NCI-H2196 treated with DMSO at 0.1 percent for 48 hours (cell line): ENCODE data around the gene GABRA5.

Experiments
- DNase-seq: peaks from one replicate; lab custom pipeline; 2025; ENCODE audit not compliant: unreplicated experiment; lab: John Stamatoyannopoulos, UW

GABRA5 gene

GRCh38 chr15:26921433-26921832 is 54.6 kb downstream of the GABRA5 start:
- no peak for DNase-seq

- no peak for DNase-seq
Measured at GRCh38 chr15:26926081-26926480, 59.2 kb downstream of the GABRA5 start.

- DNase-seq: no peak
Measured at GRCh38 chr15:26928051-26928450, 61.2 kb downstream of the GABRA5 start.

- no peak for DNase-seq
Measured at GRCh38 chr15:26929588-26929987, 62.7 kb downstream of the GABRA5 start.

GRCh38 chr15:26934848-26935247 is 68.0 kb downstream of the GABRA5 start:
- DNase-seq: no peak

GRCh38 chr15:26935322-26935721 is 68.5 kb downstream of the GABRA5 start:
- DNase-seq: no peak

GRCh38 chr15:26936502-26936901 is 69.6 kb downstream of the GABRA5 start:
- DNase-seq: no peak

GRCh38 chr15:26937134-26937533 is 70.3 kb downstream of the GABRA5 start:
- no peak for DNase-seq

- no peak for DNase-seq
Measured at GRCh38 chr15:26939398-26939797, 72.5 kb downstream of the GABRA5 start.

- DNase-seq: no peak
Measured at GRCh38 chr15:26941489-26941888, 74.6 kb downstream of the GABRA5 start.

- no peak for DNase-seq
Measured at GRCh38 chr15:26943866-26944265, 77.0 kb downstream of the GABRA5 start.

GRCh38 chr15:26945046-26945445 is 78.2 kb downstream of the GABRA5 start:
- no peak for DNase-seq

GRCh38 chr15:26950001-26950400 is 83.1 kb downstream of the GABRA5 start:
- no peak for DNase-seq

GRCh38 chr15:26954403-26954802 is 87.5 kb downstream of the GABRA5 start:
- no peak for DNase-seq

- DNase-seq: no peak
Measured at GRCh38 chr15:26967719-26968269, 100.9 kb downstream of the GABRA5 start.

- no peak for DNase-seq
Measured at GRCh38 chr15:26968806-26969205, 101.9 kb downstream of the GABRA5 start.

GRCh38 chr15:26970712-26971210 is 103.9 kb downstream of the GABRA5 start, which contains the start of gene GABRG3:
TSS of gene GABRG3 (plus strand) at chr15:26971181.
- peak; percentile 2 for DNase-seq

- DNase-seq: no peak
Measured at GRCh38 chr15:26971271-26972018, 104.6 kb downstream of the GABRA5 start.

GRCh38 chr15:26972636-26973035 is 105.8 kb downstream of the GABRA5 start:
- peak; percentile 3 for DNase-seq

- no peak for DNase-seq
Measured at GRCh38 chr15:26974120-26974780, 107.4 kb downstream of the GABRA5 start.

GRCh38 chr15:26981492-26981891 is 114.6 kb downstream of the GABRA5 start:
- DNase-seq: no peak

- DNase-seq: no peak
Measured at GRCh38 chr15:26983822-26984221, 117.0 kb downstream of the GABRA5 start.
